HG02571 (cell line): ENCODE data around the gene RNF152.

ENCODE experiments used
- ATAC-seq: cut with Tn5 transposase; IDR thresholded peaks from one replicate; pipeline ENCODE4 v1.9.1; 2021; ENCODE audit warnings: mild to moderate bottlenecking, moderate library complexity; ENCODE audit not compliant: unreplicated experiment

The RNF152 gene

DNA sequence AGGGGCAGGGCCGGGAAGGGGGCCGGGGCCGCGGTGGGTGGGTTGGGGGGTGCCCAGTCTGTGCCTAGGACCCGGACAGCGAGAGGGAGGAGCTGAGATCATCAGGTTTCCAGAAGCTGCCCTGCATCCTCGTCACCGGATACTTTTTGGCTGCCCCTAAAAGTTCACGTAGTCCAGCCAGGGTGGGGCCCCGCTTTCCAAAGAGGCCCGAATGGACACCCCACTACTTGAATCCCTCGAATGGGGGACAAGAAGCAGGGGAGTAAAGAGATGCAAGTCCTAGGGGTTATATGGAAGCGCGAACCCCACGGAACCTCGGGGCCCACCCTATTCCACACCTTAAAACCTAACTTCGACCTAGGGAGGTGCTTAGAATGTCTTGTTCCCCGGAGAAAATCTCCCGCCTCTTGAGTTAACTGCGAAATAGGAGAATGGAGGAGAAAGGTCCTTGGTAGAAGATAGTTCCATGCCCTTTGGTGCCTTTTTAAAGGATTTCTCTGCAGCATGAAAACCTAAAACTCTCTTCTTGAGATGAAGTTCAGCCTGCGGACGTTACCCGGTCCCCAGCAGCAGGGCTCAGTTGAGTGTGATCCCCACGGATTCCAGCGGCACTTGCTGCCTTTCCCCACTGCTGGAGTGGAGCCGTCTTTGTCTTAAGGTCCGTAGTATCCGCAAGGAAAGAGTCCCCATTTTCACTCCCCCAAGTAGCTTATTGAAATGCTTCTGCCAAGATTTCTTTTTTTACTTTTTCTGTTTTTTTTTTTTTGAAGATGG lies 2.1 kb upstream of the RNF152 start:
- no peak for ATAC-seq

DNA sequence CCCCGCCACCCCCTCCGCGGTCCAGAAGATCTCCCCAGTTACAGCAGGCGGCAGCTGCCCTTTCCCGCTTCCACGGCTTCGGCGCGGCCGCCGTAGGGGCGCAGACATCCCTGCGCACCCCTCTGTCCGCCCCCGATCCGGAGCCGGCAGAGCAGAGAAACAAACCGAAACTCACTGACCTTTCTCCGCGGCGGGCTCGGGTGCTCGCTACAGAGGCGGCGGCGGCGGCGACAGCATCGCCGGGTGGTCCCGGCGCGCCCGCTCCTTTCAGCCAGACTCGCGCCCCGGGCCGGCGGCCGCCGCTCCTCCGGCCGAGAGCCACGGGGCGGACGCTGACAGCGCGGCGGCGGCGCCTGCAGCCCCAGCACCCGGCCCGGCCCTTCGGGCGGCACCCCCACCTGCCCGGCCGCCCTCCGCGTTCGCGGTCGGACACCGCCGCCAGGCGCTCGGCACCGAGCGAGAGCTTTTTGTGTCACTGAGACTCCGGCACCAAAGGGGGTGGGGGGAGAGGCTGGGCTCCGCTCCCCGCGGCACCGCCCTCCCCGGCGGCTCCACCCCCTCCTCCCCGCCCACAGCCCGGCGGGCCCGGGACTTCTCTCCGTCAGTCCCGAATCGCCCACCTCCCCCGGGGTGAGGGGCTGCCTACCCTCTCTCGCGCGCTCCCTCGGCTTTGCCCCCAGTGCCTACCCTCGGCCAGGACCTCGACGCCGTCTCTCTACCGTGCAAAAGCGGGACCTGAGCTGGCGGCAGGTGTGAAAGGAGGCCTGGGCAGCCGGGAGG lies 1.4 kb upstream of the RNF152 start:
- peak; percentile 73 for ATAC-seq

DNA sequence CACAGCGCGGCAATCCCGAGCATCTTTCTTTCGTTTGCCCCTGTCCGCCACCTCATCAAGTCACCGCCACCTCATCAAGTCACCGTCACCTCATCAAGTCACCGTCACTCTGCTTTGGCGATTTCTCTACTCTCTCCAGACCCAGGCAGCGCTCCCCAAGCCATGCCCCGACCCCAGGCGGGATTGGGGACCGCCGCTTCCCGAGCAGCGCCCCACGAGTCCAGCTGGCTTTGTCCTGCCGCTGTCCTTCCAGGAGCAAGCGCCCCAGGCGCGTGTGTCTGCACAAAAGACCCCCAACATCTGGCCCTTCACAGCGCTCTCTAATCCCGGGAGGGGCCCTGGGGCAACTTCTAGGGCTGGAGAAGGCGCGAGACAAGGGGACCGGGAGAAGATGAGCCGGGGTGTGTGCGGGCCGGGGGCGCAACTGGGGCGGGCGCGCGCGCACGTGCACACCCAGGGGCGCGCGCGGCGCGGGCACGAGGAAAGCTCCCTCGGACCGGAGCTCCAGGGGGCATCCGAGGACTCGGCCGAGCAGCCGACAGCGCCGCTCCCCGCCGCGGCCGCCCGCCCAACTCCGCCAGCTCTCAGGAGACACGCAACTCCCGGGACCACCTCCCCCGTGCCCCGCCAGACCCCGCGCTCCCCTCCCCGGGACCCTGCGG lies 633 bp upstream of the RNF152 start:
- peak; percentile 9 for ATAC-seq

DNA sequence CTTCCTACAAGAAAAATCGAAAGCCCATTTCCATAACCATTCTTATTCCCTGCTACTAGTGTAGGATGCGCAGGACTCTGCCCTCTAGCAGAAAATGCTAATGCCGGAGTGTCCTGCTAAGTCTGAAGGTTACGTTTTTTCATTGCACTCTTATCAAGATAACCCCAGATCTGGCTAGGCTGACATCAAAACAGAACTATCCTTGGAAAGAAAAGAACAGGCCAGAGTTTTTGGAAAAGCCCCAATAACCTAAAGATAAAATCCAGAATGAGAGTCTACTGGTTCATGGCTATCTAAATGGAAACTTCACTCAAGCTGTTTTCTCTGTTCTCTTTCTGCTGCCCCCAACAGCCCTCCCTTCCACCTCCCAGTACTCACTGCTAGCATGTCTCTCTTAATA lies 913 bp downstream of the RNF152 start:
- no peak for ATAC-seq

DNA sequence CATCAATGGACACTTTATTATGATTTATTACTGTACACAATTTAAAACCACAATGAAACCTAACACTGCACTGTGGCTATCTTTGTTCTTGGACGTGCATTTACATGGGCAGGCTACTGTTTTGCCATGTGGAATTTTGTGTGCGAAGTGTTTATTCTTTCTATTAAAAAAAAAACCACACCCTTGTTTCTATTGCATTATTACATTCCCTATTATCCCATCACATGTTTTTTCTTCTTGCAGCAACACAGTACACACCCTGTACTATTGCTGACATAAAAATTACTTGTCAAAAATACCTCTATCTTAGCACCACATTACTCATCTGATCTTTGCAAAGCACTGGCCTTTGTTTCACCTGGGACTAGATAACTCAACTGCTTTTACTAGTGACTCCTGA lies 1.5 kb downstream of the RNF152 start:
- ATAC-seq = no peak

DNA sequence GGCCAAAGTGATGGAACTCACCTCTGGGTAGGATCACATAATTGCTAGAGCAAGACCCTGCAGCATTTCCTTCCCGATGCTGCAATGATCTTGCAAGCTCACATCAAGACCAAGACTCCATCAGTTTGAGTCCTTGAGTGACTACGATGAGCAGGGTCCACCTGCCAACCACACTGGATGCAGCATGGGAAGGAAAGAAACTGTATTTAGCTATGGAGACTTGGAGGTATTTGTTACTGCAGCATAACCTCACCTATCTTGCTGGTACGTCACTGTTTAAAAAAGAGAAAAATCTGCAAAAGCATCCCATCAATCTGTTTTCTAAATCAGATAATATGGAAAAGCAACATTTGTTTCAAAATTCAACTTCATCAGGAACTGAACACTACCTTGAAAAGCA lies 2.5 kb downstream of the RNF152 start:
- no peak for ATAC-seq

DNA sequence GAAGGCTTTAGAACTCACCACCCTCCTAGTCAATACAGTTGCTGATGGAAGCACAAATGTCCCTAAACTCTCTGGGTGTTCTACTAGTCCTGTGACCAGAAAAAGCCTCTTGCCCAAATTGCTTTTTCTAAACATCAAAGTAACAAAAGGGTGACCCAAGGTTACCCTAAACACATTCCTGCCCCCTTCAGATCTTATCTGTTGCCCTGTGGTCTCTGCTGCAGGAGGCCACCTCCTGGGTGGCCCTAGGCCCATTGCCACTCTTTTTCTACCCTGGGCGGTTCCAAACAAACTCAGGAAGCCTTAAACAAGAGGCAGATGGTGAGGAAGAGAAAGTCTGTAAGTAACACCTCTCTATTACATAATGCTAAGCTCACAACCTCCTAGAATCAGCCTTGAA lies 3.3 kb downstream of the RNF152 start:
- ATAC-seq = no peak

DNA sequence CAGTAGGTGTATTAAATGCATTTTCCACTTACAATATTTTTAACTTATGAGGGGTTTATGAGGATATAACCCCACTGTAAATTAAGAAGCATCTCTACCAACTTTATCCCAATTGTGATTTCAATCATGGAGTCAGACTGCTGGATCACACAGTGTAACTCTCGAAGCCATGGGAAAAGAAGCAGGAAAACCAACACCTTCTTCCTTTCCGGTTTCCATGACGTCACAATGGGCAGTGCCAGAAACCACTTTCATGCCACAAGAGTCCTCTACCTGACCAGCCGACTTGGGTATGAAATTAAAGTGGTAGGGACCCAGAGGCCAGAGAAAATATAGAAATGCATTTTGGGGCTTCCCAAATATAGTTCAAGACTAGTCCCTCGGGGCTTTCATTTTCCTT lies 4.2 kb downstream of the RNF152 start:
- ATAC-seq = no peak

DNA sequence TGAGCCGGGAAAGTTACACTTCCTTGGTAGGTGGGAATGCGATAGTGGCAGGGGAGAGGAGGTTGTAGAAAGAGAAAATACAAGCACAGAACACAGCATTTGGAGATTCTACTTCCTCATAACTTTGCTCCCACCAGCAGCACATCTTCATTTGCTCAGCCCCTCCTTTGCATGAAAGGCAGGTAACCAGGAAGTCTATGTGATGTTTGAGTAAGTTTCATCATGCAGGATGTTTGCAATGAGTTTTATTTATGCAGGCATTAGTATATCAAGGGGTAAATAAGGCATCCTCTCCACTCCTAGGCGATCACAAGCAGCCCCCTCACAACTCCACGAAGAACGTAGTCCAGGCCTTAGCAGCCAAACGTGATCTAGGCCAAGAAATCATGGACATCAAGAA lies 5.0 kb downstream of the RNF152 start:
- no peak for ATAC-seq

DNA sequence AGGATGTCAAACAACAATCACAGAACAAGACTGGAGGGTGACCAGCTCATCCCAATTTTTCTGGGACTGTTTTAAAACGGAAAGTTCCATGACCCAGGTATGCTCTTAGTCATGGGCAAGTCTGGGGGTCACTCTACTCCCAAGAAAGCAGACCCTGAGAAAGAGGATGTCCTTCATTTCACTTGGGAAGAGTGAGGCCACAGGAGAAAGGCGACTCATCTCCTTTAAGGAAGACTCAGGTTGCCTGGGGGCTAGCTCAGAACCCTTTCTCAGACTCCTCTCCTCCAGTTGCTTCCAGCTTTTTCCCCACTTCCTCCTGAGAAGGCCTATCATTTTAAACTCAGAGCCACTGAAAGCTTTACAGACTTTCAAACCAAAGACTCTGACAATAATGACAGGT lies 9.3 kb downstream of the RNF152 start:
- ATAC-seq = no peak

DNA sequence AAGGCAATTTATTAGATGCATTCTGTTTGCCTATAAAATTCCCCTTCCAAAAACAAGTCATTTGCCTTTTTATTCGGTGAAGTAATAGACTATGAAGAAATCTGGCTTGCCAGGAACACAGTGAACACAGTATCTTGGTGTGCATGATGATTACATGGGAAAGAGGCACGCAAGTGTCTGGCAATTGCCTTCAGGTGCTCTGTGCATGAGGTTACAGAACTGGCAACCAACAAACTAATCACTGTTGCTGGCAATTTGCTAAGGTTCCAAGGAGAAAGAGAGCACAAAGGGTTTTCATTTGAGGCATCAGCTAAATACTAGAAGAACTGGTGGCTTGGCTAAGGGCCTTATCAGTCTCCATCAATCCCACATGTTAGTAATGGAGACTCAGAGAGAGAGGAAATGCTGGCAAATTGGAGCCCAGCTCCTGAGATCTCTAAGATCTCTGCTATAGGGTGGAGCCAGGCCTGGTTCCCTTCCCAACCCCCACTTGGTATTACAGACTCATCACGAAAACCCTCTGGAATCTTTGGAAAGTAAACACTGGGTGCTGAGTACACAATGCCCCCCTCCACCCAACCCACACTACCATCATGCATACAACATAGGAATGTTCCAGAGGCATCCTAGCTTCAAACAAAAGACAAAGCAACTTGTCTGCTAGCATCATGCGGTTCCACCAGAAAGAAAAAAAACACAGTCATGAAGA lies 10.4 kb downstream of the RNF152 start:
- ATAC-seq = no peak

DNA sequence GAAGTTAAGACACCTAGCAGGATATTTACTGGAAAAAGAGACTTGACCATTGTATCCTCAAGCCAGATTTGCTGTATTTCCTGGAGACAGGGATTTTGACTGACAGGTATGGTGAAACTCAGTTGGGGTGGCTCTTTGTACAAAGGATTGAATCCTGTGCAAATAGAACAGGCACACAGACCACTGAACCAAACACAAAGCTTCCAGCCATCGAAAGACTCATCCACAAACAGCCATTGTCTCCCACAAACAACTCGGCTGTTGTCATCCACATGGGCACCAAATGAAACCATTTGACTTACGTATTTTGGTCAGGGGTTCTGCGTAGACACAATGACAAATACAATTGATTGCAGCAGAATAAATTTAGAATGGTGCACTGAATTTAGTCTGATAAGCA lies 15.9 kb downstream of the RNF152 start:
- no peak for ATAC-seq

DNA sequence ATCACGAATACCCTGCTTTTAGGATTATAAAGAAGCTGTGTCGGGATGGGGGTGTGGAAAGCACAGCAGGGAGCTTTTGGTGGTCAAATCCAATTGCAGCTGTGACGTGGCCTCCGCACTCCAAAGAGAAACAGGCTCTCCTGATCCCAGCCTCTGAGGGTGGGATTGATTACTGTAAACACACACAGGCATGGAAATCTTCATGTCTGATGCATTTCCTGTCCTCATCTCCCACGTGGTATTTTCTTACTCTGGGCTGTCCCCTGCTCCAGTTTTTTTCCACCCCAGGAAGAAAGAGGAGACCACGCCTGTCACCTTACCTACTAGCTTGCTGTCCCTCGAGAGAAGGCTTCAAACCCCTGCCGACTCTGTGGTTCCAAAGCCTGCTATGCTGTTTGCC lies 22.7 kb downstream of the RNF152 start:
- no peak for ATAC-seq

DNA sequence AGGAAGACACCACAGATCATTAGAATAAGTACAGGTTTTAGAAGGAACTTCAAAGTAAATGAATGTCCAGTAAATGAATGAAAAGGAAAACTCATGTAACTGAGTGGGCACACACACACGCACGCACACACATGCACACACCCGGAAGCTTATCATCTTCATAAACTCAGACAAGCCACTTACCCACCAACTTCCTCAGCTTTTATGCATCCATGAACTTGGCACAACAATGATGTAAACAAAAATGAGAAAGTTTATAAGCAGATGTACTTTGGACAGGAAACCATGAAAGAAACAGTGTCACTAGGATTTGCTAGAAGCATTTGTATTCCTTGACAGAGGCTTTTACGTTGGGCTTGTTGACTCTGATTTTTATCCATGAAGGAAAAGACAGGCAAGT lies 23.2 kb downstream of the RNF152 start:
- ATAC-seq = no peak

DNA sequence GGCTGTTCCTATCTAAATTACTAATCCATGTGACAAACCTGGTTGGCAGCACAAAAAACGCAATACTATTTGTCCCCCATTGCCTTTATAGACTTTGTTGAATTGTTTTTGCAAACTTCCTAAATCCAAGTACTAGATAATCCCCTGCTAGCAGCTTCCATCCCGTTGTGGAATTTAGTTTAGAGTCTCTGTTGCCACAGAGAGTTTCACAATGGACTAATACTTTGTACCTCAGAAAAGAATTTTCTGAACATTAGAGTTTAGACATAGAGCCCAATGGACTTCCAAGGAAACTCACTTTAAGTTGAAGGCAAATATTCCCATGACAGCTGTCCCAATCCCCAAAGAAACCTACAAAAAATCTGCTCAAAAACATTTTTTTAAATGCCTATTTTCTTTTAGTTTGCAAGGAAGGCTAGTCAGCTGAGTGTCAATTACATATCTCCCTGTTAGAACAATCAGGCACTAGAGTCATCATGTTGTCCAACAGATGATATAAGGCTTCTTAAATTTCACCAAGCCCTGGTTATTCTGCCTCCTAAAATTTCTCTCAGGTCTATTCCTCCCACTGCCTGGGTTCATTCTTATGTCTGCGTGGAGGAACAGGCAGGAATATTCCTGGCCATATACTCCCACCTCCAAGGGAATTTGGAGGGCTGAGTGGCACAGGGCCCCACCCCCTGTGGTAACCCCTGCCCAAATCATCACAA lies 27.2 kb downstream of the RNF152 start:
- no peak for ATAC-seq

DNA sequence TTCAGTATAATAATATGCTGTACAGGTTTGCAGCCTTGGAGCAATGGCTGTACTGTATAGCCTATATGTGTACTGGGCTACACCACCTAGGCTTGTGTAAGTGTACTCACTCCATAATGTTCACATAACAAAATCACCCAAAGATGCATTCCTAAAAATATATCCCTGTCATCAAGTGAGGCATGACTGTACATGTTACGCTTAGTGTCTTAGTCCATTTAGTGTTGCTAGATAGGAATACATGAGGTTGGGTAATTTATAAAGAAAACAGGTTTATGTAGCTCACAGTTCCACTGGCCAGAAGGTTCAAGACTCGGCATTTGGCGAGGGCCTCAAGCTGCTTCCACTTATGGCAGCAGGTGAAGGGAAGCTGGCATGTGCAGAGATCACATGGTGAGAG lies 31.4 kb downstream of the RNF152 start:
- ATAC-seq = no peak

DNA sequence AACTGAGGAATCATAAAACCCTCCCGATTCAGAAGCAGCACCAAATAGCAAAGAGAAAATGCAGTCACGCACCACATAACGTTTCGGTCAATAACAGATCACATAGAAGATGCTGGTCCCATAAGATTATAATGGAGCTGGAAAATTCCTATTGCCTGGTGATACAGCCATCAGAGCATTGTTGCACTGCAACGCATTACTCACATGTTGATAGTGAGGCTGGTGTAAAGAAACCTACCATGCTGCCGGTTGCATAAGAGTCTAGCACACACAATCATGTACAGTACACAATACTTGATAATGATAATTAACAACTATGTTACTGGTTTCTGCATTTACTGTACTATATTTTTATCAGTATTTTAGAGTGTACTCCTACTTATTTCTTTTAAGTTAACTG lies 32.5 kb downstream of the RNF152 start:
- no peak for ATAC-seq

DNA sequence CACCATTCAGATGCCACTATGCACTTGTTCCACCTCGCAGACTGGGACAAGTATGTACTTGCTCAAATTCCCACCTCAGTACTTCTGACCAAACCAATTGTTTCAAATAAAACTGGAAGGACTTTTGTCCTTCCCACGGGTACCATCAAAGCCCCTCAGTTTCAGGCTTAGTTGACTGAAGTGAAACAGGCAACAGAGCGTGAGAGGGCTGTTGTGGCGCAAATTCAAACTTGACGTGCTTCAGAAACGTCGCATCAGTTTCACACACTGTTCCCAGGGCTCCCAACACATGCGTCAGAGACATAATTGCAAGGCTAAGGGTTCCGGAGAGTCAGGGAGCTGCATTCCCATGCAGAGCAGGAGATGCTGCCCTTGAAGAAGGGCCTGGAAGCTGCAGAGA lies 33.7 kb downstream of the RNF152 start:
- ATAC-seq = no peak

DNA sequence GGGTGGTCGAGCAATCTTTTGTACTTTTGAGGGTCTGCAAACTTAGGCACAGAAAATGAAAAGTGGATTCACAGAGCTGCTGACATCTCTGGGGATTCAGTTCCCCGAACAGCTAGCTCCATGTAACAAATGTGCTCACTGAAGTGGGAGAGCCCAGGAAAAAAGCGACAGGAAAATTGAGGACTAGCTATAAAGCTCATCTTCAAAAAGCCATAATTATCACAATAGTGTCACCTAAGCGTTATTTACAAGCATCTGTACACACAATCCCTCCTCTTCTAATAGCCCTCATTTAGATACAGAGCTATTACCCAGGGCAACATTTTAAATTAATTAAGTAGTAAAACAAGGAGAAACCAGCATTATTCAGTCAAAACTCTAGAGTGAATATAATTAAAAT lies 36.1 kb downstream of the RNF152 start:
- no peak for ATAC-seq

DNA sequence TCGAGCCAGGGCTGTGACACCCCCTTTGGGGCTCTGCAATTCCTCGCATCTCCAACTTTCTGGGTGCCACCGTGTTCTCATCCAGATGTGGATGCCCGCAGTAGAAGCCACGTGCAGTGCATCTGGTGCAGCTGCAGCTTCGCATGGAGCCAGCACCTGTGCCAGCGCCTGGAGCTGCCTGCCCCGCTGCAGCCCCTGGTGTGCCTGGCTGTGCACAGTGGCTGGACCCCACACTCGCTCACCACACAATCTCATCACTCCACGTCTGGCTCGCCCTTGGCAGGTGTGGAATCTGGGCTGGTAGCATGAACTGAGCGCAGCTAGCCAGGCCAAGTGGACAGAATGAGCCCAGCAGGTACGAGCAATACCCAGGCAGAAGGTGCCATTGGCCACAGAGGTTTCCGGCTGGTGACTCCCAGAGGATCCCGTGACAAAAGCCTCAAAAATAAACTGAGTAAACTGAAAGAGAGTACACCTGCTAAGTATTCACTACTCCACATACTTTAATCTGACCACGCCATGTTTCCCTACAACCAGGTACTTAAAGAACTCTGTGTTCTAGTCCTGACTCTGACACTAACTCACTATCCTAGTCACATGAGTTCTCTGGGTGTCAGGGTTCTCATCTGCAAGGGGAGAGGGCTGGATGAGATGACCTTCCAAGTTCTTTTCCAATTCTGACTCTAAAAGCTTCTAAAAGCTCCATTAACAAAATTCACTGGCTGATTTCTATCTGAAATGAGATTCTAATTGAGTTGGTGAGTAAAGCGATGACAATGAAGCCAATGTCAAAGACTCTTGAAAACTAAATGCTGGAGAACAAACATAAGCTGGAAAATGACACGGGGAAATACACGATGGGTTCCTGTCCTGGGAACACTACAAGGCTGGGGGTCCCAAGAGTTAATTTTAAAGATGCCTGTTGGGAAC lies 37.1 kb downstream of the RNF152 start:
- ATAC-seq = no peak
